Measurements from ENCODE around the gene SERPINI1.

DNA sequence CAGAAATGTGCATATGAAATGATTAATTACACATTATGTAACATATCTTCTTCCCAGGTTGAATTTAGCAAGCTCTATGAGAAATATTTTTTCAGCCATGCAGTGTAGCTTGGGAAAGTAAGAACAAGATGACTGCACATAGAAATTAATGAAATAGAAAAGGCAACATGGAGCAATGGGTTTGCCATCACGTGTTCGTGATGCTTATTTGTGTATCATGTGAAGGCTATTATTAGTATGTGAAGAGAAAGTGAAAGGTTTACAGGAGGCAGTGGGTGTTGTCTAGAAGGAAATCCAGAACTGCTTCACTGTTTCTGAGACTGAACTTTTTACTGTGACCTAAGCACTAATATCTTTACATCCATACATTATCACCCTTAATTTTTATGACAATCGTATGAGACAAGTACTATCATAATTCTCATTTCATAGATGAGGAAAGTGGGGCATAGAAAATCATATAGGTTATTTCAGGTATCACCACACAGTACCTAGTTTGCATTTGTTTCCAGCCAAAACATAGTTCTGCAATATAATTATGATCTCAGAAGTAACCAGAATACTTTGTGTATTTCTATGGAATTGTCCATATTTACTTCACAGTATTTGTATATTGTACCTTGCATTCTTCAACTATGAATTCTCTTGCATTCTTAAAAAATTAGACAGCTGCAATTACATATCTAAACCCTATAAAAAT lies 14.9 kb downstream of the SERPINI1 start:
- TF ChIP-seq CTCF (conservative IDR thresholded peaks at IDR 0.05) = no peak
- TF ChIP-seq ZFX (IDR thresholded peaks at IDR 0.05) = no peak

Data from C4-2B (cell line).